ENCODE data around the gene MYBL2. TPM values are rescaled to one million over a fixed set of nuclear protein-coding genes. Genes with fewer than 3 reads are reported as not detected.

Gene MYBL2
- total RNA-seq (2022; extraction: Qiagen RNA extraction), result 74.9 to 80.7 TPM (median 79.3 TPM) in 5 replicates

DNA sequence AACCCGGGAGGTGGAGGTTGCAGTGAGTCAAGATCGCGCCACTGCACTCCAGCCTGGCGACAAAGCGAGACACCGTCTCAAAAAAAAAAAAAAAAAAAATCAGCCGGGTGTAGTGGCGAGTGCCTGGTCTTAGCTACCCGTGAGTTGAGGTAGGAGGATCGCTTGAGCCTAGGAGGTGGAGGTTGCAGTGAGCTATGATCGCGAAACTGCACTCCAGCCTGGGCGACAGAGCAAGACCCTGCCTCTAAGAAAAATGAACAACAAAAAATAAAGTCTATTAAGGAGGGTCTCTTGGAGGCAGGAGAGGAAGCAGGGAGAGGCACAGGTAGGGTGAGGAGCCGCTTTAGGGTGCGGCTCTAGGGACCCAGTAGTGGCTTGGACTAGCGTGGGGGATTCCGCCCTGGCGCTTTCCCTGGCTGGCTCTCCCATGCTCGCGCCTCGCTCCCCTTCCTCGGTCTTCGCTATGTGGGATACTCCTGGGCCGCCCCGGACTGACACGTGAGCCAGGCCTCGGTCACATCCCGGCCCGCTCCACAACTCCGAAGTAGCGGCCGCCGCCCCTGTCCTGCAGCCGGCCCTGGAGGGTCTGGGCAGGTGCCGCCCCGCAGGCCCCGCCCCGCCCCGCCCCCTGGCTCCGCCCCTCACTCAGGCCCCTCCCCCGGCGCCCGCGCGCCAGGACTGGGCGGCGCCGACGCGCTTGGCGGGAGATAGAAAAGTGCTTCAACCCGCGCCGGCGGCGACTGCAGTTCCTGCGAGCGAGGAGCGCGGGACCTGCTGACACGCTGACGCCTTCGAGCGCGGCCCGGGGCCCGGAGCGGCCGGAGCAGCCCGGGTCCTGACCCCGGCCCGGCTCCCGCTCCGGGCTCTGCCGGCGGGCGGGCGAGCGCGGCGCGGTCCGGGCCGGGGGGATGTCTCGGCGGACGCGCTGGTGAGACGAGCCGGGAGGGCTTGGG is at the start of gene MYBL2:
Gene MYBL2 (plus strand): TSS at position 739 of the 953 bp plus-strand sequence. CDS start 170 bp downstream, at position 909.

GRCh38 chr20:43726811-43727338 is 60.0 kb downstream of the MYBL2 start, which contains the start of gene GTSF1L:
TSS of gene GTSF1L (minus strand) at chr20:43727002. CDS start at chr20:43726694, 308 bp downstream.

Other genes with a start within 250 kb of the MYBL2 start
- gene SRSF6, start 209.2 kb upstream of the MYBL2 start, total RNA-seq (2022; extraction: Qiagen RNA extraction), result 108 to 115 TPM (median 111 TPM) in 5 replicates
- gene L3MBTL1, start 159.4 kb upstream of the MYBL2 start, total RNA-seq (2022; extraction: Qiagen RNA extraction), result 0.67 to 1.9 TPM (median 1.1 TPM) in 5 replicates
- gene SGK2, start 108.1 kb upstream of the MYBL2 start, total RNA-seq (2022; extraction: Qiagen RNA extraction), result 6.7 to 8.7 TPM (median 7.0 TPM) in 5 replicates
- gene IFT52, start 76.2 kb upstream of the MYBL2 start, total RNA-seq (2022; extraction: Qiagen RNA extraction), result 26.8 to 32.8 TPM (median 30.1 TPM) in 5 replicates
- gene GTSF1L, start 59.9 kb downstream of the MYBL2 start, total RNA-seq (2022; extraction: Qiagen RNA extraction), result not detected in 5 replicates
- 10.7 to 14.4 TPM (median 12.8 TPM) in 5 replicates for gene TOX2, start 247.7 kb downstream of the MYBL2 start, total RNA-seq (2022; extraction: Qiagen RNA extraction)

All from A549 treated with Mapracorat at 1 μM for 4 hours (cell line).